ENCODE results near the gene UPF1.

GRCh38 chr19:18848878-18849661 is 17.3 kb downstream of the UPF1 start:
- TF ChIP-seq CTCF (conservative IDR thresholded peaks at IDR 0.05; ENCODE audit: low read length) (no peak), EZH2phosphoT487 (IDR thresholded peaks at IDR 0.05; ENCODE audit: borderline replicate concordance, low read depth, low read length) (no peak)

All from OCI-LY7 (cell line).